Measurements from ENCODE around the gene LOXL1. TPM values are rescaled to one million over a fixed set of nuclear protein-coding genes. Genes with fewer than 3 reads are reported as not detected.

The LOXL1 gene
- total and polyA plus RNA-seq, 10 of the 15 experiments (the other 5 are each of a cell fraction or from before 2014, with no cell fraction given) = 0.07 to 0.15 TPM; not detected in 8

DNA sequence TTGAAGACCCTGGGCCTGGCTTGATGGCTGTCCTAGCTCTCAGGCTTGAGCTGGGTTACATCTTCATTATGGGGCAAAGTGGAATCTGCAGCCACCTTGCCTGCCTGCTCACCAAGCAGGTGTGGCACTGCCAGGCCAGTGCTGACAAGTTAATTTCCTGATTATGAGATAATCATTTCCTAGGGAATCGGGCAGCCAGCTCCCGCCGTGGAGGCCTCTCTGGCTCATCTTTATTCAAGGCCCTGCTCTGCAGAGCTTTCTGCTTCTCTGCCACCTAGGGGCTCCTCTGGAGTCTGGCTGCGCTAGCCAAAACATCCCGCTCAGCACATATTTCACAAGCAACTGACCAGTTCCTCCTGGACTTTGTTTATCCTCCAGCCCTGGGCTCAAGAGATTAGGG, 9.9 kb downstream of the LOXL1 start:
- WGBS (ENCODE audit: insufficient coverage, insufficient replicate concordance, low lambda C conversion rate, missing lambda C conversion rate) = 45% methylated on average over 5 of the region's 5 CpGs
- no TSS peak for BruUV-seq (replicated peaks)
- no peak for DNase-seq (ENCODE audit: low read depth, low spot score)
- Histone ChIP-seq H3K4me1 (ENCODE audit: control insufficient read depth, insufficient read depth, low read length) (no peaks in the 10 kb centered on the region), H3K27me3 (replicated peaks in 1 of 2; ENCODE audit: control insufficient read depth in 2 of 2, insufficient read depth in 2 of 2, low read length in 1 of 2) (peaks cover 3 to 8% of the 10 kb centered on the region in 2 experiments; a peak in 2 of 4 replicates), H3K4me2 (ENCODE audit: control insufficient read depth, insufficient read depth) (no peak overlapping the region), H3K27ac (ENCODE audit: control insufficient read depth, insufficient read depth) (no peak overlapping the region), H3K36me3 (ENCODE audit: control insufficient read depth in 2 of 2, insufficient read depth in 2 of 2, low read length in 1 of 2) (no peaks in the 10 kb centered on the region), H3K9ac (ENCODE audit: control insufficient read depth, insufficient read depth, low read length) (no peak overlapping the region), H4K20me1 (ENCODE audit: control insufficient read depth, insufficient read depth) (no peaks in the 10 kb centered on the region), H3K9me3 (replicated peaks; ENCODE audit: control insufficient read depth, insufficient read depth, low read length) (no peaks in the 10 kb centered on the region), H2AFZ (ENCODE audit: control insufficient read depth, low read depth, low read length) (no peak overlapping the region), H3K79me2 (ENCODE audit: control insufficient read depth, insufficient read depth, low read length) (no peaks in the 10 kb centered on the region), H3K4me3 (no peak overlapping the region)
- in situ Hi-C loops (cut with MboI) (no loop called here), intact Hi-C loops (cut with micrococcal nuclease; ENCODE audit: unreplicated experiment) (no loop called here)
- POLR2A ChIA-PET = no interaction called here
- TF ChIP-seq, protein P1, sequence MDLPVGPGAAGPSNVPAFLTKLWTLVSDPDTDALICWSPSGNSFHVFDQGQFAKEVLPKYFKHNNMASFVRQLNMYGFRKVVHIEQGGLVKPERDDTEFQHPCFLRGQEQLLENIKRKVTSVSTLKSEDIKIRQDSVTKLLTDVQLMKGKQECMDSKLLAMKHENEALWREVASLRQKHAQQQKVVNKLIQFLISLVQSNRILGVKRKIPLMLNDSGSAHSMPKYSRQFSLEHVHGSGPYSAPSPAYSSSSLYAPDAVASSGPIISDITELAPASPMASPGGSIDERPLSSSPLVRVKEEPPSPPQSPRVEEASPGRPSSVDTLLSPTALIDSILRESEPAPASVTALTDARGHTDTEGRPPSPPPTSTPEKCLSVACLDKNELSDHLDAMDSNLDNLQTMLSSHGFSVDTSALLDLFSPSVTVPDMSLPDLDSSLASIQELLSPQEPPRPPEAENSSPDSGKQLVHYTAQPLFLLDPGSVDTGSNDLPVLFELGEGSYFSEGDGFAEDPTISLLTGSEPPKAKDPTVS (IDR thresholded peaks at IDR 0.05; ENCODE audit: low read depth, low read length) = no peak
- TF ChIP-seq CBFB (IDR thresholded peaks at IDR 0.05; ENCODE audit: low read depth) = no peak
- TF ChIP-seq FOXM1 (IDR thresholded peaks at IDR 0.05; ENCODE audit: low read depth, low read length) = no peak
- no peak for FAIRE-seq
- CTCF ChIA-PET = interaction anchor here (1.0 to 1.6 kb wide), 3 partner anchors 15 to 62 kb away, joined by 4 read pairs; partner anchors contain the start of gene TBC1D21
- no peak for ATAC-seq
- SMC1A ChIA-PET (ENCODE audit: uncharacterized antibody, unreplicated experiment) = interaction anchor here (1.4 kb wide), 1 partner anchor 62 kb away, joined by 3 read pairs; no protein-coding TSS in a partner anchor
- RAD21 ChIA-PET (ENCODE audit: unreplicated experiment) = interaction anchor here (1.1 kb wide), 1 partner anchor 29 kb away, joined by 3 read pairs; no protein-coding TSS in a partner anchor

DNA sequence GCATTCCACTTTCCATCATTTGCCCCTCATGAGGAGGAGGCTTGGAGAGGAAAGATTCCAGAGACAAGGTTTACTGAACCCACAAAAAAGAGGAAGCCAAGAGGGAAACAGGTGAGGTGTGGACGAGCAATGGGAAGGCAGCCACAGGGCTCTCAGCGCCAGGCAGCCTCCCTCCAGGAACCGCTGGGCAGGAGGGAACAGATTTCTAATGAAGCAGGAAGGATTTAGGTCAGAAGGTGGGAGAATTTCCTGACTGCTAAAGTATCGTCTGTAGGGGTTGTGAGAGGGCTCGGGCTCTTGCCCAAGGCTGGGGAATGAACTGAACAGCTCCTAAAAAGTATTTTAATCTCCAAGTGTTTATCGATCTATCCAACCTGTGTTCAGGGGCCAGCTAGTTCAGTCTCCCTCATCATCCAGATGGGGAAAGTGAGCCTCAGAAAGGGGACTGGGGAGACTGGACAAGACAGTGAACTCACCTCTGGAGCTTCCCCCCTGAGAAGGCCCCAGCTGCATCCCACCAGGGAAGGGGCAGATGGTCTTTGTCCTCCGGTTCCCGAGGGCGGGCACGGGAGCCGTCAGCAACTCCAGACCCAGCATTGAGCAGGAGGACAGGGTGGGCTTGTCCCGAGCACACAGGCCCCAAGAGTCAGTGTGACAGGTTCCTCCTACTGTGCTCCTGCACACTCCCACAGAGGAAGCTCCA, 10.5 kb downstream of the LOXL1 start:
- H3K9me3 ChIP-seq (replicated peaks; ENCODE audit: control insufficient read depth, insufficient read depth, low read length) = no peaks in the 10 kb centered on the region
- no peaks in the 10 kb centered on the region for H4K20me1 ChIP-seq (ENCODE audit: control insufficient read depth, insufficient read depth)
- no peaks in the 10 kb centered on the region for H3K4me1 ChIP-seq (ENCODE audit: control insufficient read depth, insufficient read depth, low read length)
- no peak overlapping the region for H3K9ac ChIP-seq (ENCODE audit: control insufficient read depth, insufficient read depth, low read length)
- H3K79me2 ChIP-seq (ENCODE audit: control insufficient read depth, insufficient read depth, low read length) = no peaks in the 10 kb centered on the region
- ATAC-seq = no peak
- no peak overlapping the region for H3K4me2 ChIP-seq (ENCODE audit: control insufficient read depth, insufficient read depth)
- intact Hi-C loops (cut with micrococcal nuclease; ENCODE audit: unreplicated experiment) (no loop called here), in situ Hi-C loops (cut with MboI) (no loop called here)
- H3K4me3 ChIP-seq = no peak overlapping the region
- H3K27ac ChIP-seq (ENCODE audit: control insufficient read depth, insufficient read depth) = no peak overlapping the region
- FAIRE-seq = no peak
- no TSS peak for BruUV-seq (replicated peaks)
- no peak overlapping the region for H2AFZ ChIP-seq (ENCODE audit: control insufficient read depth, low read depth, low read length)
- peaks cover 3 to 6% of the 10 kb centered on the region in 2 experiments; a peak in 2 of 4 replicates for H3K27me3 ChIP-seq (replicated peaks in 1 of 2; ENCODE audit: control insufficient read depth in 2 of 2, insufficient read depth in 2 of 2, low read length in 1 of 2)
- POLR2A ChIA-PET = no interaction called here
- WGBS (ENCODE audit: insufficient coverage, insufficient replicate concordance, low lambda C conversion rate, missing lambda C conversion rate) = 20% methylated on average over 12 of the region's 12 CpGs
- no peaks in the 10 kb centered on the region for H3K36me3 ChIP-seq (ENCODE audit: control insufficient read depth in 2 of 2, insufficient read depth in 2 of 2, low read length in 1 of 2)
- no peak for DNase-seq (ENCODE audit: low read depth, low spot score)
- CTCF ChIA-PET = interaction anchor here (0.6 to 1.6 kb wide), 3 partner anchors 14 to 104 kb away, joined by 3 to 4 read pairs (median 4); partner anchors contain the start of gene TBC1D21
- RAD21 ChIA-PET (ENCODE audit: unreplicated experiment) = no interaction called here
- SMC1A ChIA-PET (ENCODE audit: uncharacterized antibody, unreplicated experiment) = interaction anchor here (1.4 kb wide), 1 partner anchor 63 kb away, joined by 3 read pairs; no protein-coding TSS in a partner anchor
- TF ChIP-seq, protein P2, sequence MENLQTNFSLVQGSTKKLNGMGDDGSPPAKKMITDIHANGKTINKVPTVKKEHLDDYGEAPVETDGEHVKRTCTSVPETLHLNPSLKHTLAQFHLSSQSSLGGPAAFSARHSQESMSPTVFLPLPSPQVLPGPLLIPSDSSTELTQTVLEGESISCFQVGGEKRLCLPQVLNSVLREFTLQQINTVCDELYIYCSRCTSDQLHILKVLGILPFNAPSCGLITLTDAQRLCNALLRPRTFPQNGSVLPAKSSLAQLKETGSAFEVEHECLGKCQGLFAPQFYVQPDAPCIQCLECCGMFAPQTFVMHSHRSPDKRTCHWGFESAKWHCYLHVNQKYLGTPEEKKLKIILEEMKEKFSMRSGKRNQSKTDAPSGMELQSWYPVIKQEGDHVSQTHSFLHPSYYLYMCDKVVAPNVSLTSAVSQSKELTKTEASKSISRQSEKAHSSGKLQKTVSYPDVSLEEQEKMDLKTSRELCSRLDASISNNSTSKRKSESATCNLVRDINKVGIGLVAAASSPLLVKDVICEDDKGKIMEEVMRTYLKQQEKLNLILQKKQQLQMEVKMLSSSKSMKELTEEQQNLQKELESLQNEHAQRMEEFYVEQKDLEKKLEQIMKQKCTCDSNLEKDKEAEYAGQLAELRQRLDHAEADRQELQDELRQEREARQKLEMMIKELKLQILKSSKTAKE (IDR thresholded peaks at IDR 0.05; ENCODE audit: low read depth, poor library complexity, severe bottlenecking) = no peak
- TF ChIP-seq SUPT20H (IDR thresholded peaks at IDR 0.05; ENCODE audit: borderline replicate concordance, control insufficient read depth, low read depth, low read length) (no peak), ZBED1 (IDR thresholded peaks at IDR 0.05; ENCODE audit: borderline replicate concordance) (no peak), ETV6 (conservative IDR thresholded peaks at IDR 0.05 in 1 of 2, IDR thresholded peaks at IDR 0.05 in 1 of 2; ENCODE audit: borderline replicate concordance in 1 of 2, low read depth in 1 of 2) (no peak), PML (IDR thresholded peaks at IDR 0.05; ENCODE audit: low read length) (no peak), SUZ12 (IDR thresholded peaks at IDR 0.05; ENCODE audit: unreplicated experiment) (no peak), TCF3 (IDR thresholded peaks at IDR 0.05; ENCODE audit: borderline replicate concordance, insufficient read depth, low read depth, low read length) (no peak)
